Motor neuron (in vitro differentiated cells): ENCODE measurements around the gene NSMF. TPM values are rescaled to one million over a fixed set of nuclear protein-coding genes. Genes with fewer than 3 reads are reported as not detected.

Experiments
- ATAC-seq, 8 experiments: fragments of 200-7000 bp; cut with Tn5 transposase; replicated peaks in 6 of 8; 2 replicates each; pipeline ENCODE4 v1.8.0; 2021; ENCODE audit warnings: mild to moderate bottlenecking in 8 of 8, moderate library complexity in 8 of 8
- H3K27ac ChIP-seq, 2 donors: fragments of 250-450 bp; sonication (Bioruptor Pico); 2 replicates each; pipeline ENCODE4 v1.9.0; 2021; ENCODE audit warnings: antibody characterized with exemption in 2 of 2, mild to moderate bottlenecking in 2 of 2, moderate library complexity in 1 of 2
- H3K4me1 ChIP-seq, 2 donors: fragments of 250-450 bp; sonication (Bioruptor Pico); replicated peaks in 1 of 2; 2 replicates each; pipeline ENCODE4 v1.6.1; 2021; ENCODE audit warnings: antibody characterized with exemption in 2 of 2, mild to moderate bottlenecking in 2 of 2, moderate library complexity in 1 of 2
- H3K4me3 ChIP-seq, 5 donors: fragments of 250-450 bp; sonication (Bioruptor Pico); 2 replicates each; pipeline ENCODE4 v1.9.0; 2021; ENCODE audit warnings: antibody characterized with exemption in 5 of 5, mild to moderate bottlenecking in 5 of 5, moderate library complexity in 4 of 5
- WGBS, 10 experiments: fragments of 450-650 bp; shearing (Covaris generic); methylation state at CpG; one replicate each; pipeline ENCODE4 v1.0.0; 2022; 5-methylcytosine and 5-hydroxymethylcytosine counted together
- in situ Hi-C, 9 experiments: fragments of 400-800 bp; cut with MboI; loops; one replicate each; pipeline ENCODE4 v1.15.0; 2021; ENCODE audit warnings: low sequenced_read_pairs in 9 of 9, low pct_unique_long_range_greater_than_20kb in 2 of 9; ENCODE audit not compliant: unreplicated experiment in 9 of 9
- total RNA-seq, 8 experiments: library from RNA; unstranded; fragments of 300-600 nt; gene quantifications; 2 replicates each; pipeline versions ENCODE4 v1.2.3 to v1.2.4, GENCODE V29; 2022

NSMF gene
- total RNA-seq, 8 experiments from 2014 or later: 18.0 to 116 (median 26.2) TPM

GRCh38 chr9:137397675-137398423 is 61.3 kb downstream of the NSMF start:
- H3K4me1 ChIP-seq: peaks cover 0 to 5% of the 10 kb centered on the region in 2 donors
- ATAC-seq: no peak
- H3K4me3 ChIP-seq: no peak overlapping the region
- WGBS, 10 experiments: 47 to 97% (median 87%) methylated on average over 3 to 17 of the region's 20 CpGs
- in situ Hi-C loops: no loop called here
- no peak overlapping the region for H3K27ac ChIP-seq

Other genes starting within 250 kb of the NSMF start
- 1 to 10 TPM in 7 of 8 experiments, under 1 TPM in 1; 0.41 to 7.0 (median 3.0) TPM for gene RNF208, start 237.1 kb downstream of the NSMF start, total RNA-seq
- gene CYSRT1, start 234.2 kb downstream of the NSMF start, total RNA-seq: 1 to 10 TPM; 1.2 to 4.7 (median 1.3) TPM
- gene RNF224, start 231.8 kb downstream of the NSMF start, total RNA-seq: 1 to 10 TPM in 1 of 8 experiments, under 1 TPM in 7; 0.23 to 1.1 (median 0.46) TPM
- under 1 TPM in 6 of 8 experiments, not detected in 2; 0.11 to 0.49 (median 0.20) TPM for gene SLC34A3, start 228.4 kb downstream of the NSMF start, total RNA-seq
- gene TUBB4B, start 218.0 kb downstream of the NSMF start, total RNA-seq: 100 to 1,000 TPM in 5 of 8 experiments, 10 to 100 TPM in 3; 57.6 to 372 (median 151) TPM
- 1 to 10 TPM in 3 of 8 experiments, under 1 TPM in 2, not detected in 3; 0.42 to 1.4 (median 1.3) TPM for gene STPG3, start 208.0 kb downstream of the NSMF start, total RNA-seq
- 10 to 100 TPM; 22.8 to 38.4 (median 34.5) TPM for gene NELFB, start 204.0 kb downstream of the NSMF start, total RNA-seq
- gene TOR4A, start 181.6 kb downstream of the NSMF start, total RNA-seq: 10 to 100 TPM in 2 of 8 experiments, 1 to 10 TPM in 1, under 1 TPM in 5; 0.11 to 14.2 (median 0.71) TPM
- gene NRARP, start 157.1 kb downstream of the NSMF start, total RNA-seq: 10 to 100 TPM in 1 of 8 experiments, 1 to 10 TPM in 5, under 1 TPM in 1, not detected in 1; 1.00 to 20.5 (median 3.4) TPM
- 10 to 100 TPM in 3 of 8 experiments, 1 to 10 TPM in 5; 3.2 to 14.8 (median 9.6) TPM for gene EXD3, start 36.2 kb downstream of the NSMF start, total RNA-seq
- gene NOXA1, start 35.9 kb downstream of the NSMF start, total RNA-seq: 1 to 10 TPM in 2 of 8 experiments, under 1 TPM in 6; 0.13 to 2.1 (median 0.32) TPM
- gene ENTPD8, start 18.0 kb downstream of the NSMF start, total RNA-seq: under 1 TPM in 6 of 8 experiments, not detected in 2; 0.08 to 0.52 (median 0.21) TPM
- 1 to 10 TPM in 5 of 8 experiments, under 1 TPM in 3; 0.16 to 3.3 (median 1.5) TPM for gene PNPLA7, start 91.1 kb upstream of the NSMF start, total RNA-seq
- 10 to 100 TPM; 18.4 to 36.5 (median 29.6) TPM for gene MRPL41, start 92.5 kb upstream of the NSMF start, total RNA-seq
- 10 to 100 TPM; 26.3 to 74.6 (median 41.1) TPM for gene DPH7, start 119.6 kb upstream of the NSMF start, total RNA-seq
- 10 to 100 TPM; 19.6 to 45.9 (median 26.8) TPM for gene ZMYND19, start 131.2 kb upstream of the NSMF start, total RNA-seq
- gene ARRDC1, start 146.4 kb upstream of the NSMF start, total RNA-seq: 10 to 100 TPM in 7 of 8 experiments, 1 to 10 TPM in 1; 9.4 to 30.2 (median 14.7) TPM
- 10 to 100 TPM; 25.0 to 90.6 (median 42.6) TPM for gene EHMT1, start 159.7 kb upstream of the NSMF start, total RNA-seq